RKO (cell line): Measurements from ENCODE around the gene YPEL2.

ENCODE experiments used
- DNase-seq: peaks from one replicate; pipeline ENCODE4 v3.0.0-alpha.2; 2016; ENCODE audit warnings: low spot score

YPEL2 gene

DNA sequence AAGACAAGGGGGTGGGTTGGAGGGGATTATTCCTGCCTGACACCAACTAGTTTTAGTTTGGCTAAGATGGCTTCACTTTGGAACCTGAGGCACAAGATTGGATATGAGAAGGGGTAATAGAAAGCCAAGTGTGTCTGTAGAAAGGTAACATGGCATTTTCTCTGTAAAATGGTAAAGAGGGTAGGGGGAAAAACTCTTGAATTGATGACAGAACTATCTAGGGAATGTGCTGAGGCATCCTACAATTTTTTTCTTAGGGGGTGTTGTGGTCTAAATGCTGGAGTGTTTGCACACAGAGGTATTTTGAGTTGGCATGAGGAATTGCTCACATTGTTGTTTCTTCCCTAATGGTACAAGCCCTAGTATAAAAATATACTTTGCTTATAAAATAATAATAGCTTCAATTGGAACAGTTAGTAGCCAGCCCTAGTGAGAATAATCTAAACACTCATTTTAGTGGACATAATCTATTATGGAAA, 25.8 kb downstream of the YPEL2 start:
- DNase-seq = no peak

DNA sequence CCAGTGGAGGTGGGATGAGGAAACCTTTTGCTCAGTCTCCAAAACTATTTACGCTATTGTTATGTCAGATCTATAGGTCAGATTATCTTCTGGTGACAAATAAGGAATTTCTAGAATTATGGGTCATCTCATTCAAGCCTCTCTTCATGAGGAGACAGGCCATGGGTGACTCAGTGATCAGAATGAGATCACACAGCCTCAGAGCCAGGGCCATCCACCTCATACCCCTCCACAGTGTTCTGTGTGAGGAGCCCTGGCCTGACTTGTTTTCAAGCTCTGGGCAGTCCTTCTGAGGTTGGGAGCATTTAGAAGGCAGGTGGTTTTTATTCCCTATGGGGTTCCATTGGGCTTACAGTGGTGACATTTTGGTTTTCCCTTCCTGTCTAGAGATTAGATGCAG, 26.5 kb downstream of the YPEL2 start:
- peak; percentile 53 for DNase-seq

DNA sequence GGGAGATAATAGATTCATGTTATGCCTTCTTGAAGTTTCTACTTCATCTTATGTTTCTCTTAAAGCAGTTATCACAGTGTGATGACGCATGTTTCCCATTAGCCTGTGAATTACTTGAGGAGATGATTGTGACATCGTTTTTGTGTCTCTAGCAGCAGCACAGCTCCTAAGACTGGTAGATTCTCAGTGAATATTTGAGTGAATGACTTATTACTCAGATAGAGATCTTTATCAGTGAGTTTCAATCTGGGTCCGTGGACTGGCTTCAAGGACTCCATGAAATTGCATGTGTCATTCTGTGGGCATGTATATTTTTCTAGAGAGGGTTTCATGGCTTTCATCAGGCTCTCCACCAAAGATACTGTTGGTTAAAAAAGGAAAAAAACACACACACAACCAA, 29.9 kb downstream of the YPEL2 start:
- DNase-seq = peak; percentile 3

DNA sequence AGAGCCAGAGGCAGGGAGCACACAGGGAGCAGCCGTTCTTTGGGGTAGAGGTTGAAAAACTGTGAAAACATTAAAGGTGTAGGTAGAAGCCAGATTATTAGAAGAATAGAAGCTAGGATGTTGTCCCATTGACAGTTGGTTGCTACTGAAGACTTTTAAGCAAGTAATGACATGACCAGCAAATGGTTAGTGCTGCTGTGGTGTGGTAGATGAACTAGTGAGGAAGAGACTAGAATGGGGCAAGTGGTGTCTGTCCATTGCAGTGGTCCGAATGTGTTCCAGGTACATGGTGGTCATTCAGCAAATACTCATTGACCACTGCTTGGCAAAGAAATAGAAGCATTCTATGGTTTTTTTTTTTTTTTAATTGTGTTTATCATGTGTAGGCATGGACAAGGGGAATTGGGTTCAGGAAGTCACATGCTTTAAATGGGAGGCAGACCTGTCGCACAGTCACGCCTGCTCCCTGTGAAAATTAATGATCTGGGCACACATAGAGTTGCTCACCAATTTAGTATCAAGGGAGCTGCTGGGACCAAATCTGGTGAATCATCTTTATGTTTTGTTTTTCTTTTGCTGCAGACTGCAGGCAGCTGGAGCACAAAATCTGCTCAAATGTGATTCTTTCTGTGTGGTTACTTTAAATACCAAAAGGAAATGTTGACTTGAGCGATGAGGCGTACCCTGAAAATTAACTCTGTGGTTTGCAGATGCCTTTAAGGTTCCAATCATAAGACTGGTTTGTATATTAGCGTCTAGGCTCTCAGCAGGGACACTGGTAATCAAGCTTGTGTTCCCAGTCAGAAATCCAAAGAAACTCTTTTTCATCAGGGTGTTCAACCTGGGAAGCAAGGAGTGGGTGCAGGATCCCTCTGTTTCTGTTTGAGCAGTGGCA, 30.7 kb downstream of the YPEL2 start:
- DNase-seq = no peak

DNA sequence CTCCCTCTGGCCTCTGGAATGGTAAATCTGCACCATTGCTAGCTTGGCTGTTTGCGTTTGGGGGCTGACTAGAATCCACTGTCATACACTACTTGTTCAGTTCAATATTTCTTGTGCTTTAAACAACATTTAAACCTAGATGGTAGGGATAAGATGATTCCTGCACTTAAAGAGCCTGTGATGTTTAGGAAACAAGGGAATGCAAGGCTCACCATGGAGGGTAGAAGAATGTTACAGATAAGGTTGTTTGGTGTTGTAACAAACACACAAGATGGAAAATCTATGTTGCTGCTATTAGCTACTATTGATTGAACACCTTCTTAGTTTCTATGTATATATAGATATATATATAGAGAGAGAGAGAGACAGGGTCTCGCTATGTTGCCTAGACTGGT, 31.4 kb downstream of the YPEL2 start:
- no peak for DNase-seq

DNA sequence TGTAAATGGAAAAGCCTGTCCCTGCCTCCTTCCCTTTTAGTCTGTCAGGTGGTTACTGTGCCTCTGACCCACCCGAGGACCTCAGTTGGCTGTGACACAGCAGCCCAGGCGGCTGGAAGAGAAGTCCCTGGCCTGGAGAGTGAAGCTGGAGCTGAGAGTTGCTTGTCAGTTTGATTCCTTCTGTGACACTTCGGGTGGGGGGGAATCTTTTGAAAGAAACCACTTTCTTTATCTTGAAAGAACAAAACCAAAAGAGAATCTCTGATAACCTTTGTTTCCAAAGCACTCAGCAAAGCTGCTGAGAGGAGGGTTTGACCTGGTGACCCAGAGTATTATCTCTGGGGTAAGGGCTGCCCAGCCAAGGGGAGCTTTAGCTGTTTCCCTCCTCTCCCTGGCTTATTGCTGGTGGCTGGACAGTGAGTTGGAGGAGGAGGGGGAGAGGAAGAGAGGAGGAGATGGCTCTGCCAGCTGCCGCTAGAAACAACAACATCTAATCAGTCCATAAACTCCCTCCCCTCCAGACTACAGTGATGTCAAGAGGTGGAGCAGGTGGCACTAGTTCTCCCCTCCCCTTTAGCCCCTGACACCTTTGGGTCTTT, 34.0 kb downstream of the YPEL2 start:
- no peak for DNase-seq

DNA sequence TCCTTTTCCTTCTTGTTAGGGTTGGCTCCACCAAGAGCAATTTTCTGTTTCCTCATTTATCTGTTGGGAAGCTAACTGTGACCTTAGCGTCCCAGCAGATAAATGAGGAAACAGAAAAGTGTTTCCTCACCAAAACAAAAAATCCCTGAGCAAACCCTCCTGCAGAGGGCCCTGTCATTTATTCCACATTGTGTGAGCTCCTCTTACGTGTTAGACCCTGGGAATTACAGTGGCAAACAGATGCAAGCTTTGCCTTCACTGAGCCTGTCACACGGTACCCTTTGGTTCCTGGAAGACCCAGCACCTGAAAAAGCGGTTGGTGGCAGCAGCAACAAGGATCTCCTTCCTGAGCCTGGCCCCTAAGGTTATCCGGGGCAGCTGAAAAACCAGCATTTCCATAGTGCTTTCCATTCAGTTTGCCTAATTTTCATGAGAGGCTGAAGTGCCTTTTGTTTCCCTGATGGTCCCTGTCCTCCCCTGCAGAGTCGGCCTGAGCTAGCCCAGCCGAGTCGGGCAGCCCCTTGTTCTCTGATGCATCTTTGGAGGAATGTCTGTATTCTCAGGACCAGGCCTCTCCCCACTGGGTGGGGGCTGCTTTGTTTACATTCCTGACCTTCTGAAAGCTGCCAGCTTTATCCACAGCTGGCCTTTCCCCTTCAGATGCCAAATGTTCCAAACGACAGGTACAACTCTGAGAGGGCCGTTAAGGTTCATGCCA, 34.7 kb downstream of the YPEL2 start:
- no peak for DNase-seq

DNA sequence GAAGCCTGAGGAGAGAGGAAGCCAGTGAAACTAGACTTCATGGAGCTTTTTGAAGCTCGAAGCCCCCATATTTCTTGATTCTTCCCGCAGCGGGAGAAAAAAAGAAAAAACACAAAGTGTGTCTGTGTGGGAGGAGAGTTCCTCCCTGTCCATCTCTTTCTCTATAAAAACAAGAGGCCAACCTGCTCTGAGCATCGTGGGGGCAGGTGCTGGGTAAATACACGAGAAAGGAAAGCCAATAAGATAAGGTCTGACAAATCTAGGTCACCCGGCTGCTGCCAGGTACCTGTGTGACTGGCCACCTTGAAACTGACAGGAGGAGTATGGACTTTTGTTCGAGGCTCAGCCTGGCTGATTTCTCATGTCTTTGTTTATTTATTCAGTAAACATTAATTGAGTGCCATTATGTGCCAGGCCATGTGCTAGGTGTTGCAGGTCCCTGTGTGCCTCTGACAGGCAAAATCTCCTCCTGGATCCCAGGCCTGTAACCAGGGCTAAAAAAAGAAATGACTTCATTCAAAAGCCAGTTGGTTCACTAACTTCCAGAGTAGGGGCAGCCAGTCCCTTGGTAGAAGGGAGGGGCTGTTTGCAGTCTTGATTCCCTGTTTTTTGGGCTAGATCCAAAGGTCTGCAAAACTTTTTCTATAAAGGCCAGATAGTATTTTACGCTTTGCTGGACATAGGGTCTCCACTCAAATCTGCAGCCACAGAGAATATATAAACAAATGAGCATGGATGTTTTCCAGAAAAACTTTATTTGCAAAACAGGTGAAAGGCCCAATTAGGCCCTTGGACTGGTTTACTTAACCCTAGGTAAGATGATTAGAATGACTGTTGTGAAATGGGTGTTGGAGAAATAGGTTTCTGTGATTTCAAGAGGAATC, 35.6 kb downstream of the YPEL2 start:
- DNase-seq = no peak

DNA sequence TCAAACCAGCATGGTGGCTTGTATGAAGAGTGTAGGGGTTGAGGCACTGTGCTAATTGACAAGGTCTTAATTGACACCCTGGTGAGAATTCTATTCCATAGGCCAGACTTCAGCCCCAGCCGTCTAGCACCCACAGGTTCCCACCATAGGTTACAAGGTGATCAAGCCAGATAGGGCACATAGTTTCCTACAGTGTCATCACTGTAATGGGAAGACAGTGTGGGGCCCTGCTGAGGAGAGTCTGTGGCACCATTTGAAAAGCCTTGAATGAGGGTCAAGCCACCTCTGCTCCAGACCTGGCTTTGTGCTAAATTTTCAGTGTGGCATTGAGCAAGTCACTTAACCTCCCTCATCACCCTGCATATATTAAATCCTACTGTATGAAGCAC, 36.2 kb downstream of the YPEL2 start:
- DNase-seq = no peak

DNA sequence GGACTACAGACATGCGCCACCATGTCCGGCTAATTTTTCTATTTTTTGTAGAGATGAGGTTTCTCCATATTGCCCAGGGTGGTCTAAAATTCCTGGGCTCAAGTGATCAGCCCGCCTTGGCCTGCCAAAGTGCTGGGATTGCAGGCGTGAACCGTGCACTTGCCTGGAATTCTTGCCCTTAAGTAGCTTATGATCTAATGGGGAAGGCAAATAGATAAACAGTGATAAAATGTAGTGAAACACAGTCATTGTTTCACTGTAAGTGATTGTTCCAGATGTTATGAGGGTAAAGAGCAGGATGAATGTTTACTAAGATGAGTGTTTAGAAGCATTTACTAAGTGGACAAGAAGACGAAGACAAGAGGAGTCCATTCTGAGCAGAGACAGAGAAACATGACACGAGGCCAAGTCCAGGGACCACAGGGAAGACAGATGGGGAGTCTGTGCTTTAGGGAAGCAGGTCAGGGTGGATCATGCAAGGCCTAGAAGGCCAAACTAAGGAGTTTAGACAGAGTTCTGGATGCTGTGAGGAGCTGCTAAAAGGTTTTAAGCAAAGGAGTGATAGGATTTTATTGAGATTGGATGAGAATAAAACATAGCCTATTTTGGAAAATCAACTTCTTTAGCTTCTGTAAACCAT, 36.9 kb downstream of the YPEL2 start:
- DNase-seq = no peak

DNA sequence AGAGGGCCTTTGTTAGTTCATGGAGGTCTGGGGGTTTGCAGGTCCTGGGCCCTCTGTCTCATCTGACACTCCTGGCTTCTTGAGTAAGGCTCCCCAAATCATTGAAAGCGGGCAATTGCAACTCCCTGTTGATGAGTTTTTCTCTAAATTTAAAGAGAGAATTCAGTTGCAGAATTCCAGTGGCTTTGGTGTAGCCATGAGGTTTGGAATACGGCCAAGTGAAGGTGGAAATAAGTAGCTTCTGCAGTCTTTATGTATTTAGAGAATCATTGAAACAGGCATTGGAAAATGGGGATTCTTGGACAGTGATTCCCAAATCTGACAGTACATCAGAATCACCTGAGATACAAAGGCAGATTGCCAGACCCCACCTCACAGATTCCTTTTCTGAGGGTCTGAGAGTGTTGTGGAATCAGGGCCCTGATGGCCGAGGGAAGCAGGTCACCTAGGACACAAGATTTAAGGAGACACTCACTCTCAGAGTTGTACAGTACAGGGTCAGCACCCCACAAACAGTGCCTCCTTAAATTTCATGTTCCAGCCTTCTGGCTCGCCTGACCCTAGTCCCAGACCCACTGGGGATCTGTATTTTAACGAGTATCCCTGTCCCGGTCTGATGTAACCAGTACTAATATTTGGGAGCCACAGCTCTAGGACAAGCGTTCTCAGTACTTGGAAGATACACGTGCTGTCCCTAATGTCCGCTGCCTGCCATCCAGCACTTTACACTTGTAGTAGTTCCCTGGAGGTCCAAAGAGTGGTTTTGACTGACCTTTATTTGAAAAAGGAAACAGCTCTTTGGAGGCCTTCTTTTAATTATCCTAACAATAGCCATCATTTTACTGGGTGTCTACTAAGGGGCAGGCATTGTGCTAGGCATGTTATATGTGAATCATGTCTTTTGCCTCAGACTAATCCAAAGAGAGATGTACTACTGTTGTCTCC, 37.8 kb downstream of the YPEL2 start:
- no peak for DNase-seq

DNA sequence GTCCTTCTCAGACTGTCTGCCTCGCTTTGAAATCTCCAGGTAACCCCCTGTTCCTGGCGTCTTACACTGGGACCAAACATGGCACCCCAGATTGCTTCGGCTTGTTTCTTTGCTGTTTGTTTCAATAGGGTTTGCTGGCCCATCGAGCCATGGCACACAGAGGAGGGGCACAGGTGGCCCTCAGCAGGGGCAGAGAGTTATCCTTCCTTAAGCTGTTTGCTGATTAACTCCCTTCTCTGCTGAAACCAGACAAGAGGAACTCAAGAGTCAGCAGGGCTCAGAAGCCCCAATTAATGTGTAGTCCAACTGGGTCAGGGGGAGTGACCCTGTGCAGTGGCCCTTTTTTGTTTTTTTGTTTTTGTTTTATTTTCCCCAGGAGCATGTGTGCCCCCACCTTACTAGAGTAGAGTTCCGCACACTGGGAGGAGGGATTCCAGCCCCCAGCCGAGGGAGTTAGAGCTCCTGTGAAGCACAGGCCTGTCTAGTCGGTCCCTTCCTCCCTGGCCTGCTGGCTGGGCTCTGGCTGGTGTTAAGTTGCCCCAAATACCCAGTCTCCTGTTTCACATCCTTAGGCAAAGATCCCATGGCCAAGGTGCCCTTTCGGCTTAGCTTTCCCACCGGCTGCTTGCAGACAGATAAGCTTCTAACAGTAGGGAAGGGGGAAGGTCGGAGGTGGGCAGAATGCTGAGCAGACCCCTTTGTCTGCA, 39.3 kb downstream of the YPEL2 start:
- no peak for DNase-seq

DNA sequence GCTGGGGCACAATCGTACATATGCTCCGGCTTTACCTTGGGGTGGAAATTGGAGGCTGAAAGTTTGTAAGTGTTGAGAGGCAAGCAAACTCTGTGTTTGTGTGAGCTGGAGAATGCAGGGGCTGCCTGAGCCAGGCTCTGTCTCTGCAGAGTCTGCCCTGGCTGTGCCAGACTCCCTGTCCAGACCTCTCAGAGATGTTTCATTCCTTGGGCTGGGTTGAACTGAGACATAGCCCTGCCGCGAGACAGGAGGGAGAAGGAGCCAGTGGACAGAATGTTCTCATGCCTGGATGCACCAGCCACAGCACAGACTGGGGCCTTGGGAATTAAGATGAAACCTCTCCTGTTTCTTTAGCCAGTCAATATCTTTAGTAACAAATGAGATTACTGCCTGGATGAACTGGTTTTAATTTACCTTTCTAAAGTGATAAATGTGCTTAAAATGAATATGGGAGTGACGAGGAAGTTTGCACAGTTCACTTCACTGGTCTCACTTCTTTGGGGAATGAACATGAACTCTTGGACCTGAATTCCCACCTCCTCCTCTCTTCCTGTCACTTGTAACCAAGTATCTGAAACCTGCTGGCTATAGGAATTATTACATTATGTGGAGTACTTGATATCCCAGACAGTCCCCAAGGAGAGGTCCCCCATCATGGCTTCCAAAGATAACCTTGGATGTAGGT, 40.1 kb downstream of the YPEL2 start:
- no peak for DNase-seq

DNA sequence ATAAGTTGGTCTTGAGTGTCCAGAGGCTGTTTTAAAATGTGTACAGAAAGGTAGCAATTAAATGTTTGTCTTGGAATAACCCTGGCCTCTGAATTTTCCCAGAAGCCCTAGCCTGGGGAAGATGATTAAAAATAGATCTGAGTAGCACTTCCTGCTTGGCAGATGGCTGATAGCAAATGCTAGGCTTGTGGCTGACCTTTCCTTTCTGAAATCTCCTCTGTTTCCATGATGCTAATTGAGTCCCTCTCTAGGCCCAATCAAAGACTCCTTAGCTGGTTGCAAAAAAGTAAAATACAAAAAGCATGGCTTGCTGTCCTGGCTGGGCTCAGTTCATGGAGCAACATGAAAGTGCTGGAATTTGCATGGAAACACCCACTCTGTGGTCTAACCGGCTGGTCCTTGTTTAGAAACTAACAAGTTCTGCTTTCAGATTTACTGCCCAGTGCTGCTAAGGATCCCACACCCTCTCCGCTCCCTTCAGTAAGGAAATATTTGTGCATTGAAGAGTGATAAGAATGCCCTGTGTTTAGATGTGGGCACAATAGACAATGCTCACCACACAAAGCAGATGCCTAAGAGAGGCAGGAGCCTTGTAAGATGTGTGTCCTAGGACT, 40.8 kb downstream of the YPEL2 start:
- DNase-seq = no peak

DNA sequence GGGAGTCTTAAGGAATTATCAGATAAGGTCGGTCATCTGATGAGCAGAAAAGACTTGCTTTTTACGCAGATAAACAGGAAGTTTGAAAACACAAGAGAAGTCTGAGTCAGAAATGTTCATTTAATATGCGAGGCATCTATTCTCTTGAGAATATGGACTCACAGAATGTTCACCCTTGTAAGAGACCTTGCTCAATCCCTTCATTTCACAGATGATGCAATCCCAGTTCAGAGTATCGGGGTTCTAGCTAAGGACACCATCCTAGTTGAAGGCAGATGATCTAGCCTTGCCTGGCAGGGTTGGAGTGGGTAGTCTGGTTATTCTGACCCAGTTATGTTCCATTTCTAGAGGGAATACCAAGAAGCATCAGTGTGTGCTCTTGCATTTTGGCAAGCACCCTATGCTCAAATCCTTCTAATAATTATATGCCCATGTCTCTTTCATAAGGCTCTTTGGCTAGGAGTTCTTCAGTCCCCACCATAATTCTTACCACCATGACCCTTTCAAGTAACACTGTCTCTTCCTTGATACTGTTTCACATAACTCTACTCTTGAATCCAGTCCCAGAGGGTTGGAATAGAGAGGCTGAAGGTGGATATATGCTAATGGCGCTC, 42.5 kb downstream of the YPEL2 start:
- DNase-seq = no peak

DNA sequence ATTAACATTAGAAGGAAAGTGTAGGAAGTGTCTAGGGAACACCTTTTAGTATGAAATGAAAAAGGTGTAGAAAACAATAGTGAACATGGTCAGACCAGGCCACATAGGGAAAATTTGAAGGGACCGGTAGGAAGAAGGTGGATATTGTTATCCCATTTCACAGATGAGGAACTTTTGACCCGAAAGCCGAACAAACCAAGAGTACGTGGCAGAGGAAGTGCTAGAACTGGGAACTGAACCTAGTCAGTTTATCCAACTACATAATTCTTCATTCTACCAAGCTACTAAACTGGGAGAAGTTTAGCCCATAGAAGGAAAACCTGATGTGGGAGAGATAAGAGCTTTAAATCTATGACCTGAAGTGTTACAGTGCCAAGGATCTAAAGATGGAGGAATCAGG, 43.2 kb downstream of the YPEL2 start:
- DNase-seq = no peak

DNA sequence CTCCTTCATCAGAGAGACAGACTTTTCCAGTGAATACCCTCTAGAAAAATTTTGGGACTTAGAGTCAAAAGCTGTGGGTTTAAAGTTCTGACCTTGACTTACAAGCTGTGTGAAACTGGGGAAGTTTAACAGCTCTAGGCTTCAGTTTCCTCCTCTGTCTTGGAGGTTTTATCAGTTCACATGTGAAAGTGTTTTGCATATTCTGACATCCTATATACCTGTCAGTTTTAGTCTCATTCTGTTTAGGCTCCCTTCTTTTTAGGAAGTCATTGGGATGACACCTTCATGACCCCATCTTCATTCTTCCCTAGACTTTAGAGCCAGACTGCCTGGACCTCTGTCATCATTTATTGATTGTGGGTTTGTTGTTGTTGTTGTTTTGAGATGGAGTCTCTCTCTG, 44.4 kb downstream of the YPEL2 start:
- no peak for DNase-seq

DNA sequence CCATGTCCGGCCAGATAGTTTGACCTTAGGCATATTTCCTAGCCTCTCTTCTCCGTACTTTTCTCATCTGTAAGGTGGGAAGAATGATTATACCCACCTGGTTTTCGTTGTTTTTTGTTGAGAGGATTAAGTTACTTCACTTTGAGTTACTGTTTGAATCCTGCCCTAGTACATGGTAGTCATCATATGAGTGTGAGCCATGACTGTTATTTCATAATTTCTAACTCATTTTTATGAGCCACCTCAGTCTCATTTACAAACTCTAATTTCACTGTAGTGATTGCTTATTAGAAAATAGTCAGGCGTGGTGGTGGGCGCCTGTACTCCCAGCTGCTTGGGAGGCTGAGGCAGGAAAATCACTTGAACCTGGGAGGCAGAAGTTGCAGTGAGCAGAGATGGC, 45.1 kb downstream of the YPEL2 start:
- no peak for DNase-seq
